Epithelial cell of prostate (primary cell): ENCODE measurements around the gene KCNE1.
"Not testable (repeated sequence)": the region's sequence is repeated elsewhere in the genome, so short reads cannot be mapped to it uniquely, and the experiment has no call there.

Experiments
- DNase-seq: peaks from one replicate; pipeline ENCODE4 v3.0.0-alpha.2; 2011; ENCODE audit warnings: low read depth, low spot score
- H3K27ac ChIP-seq: fragments of 450-650 bp; 2 replicates; pipeline ENCODE4 v1.5.1; 2017; ENCODE audit warnings: mild to moderate bottlenecking

The KCNE1 gene

DNA sequence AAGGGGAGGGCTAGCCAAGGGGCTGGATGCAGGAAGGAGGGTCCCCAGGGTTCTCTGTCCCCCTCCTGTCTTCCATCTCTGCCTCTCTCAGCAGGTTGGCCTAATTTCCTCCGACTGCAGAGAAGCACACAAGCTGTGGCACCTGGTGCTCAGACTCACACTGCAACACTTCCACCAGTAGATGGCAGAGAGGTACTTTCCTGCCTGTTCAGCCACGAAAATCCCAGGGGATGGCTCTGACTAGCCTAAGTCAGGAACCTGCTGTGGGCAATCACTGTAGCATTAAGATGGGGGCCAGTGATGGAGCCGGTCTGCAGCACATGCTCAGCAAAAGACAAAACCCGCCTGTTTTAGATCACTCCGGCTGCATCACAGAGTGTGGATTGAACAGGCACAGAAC, 82.3 kb downstream of the KCNE1 start:
- not testable (repeated sequence) for DNase-seq

DNA sequence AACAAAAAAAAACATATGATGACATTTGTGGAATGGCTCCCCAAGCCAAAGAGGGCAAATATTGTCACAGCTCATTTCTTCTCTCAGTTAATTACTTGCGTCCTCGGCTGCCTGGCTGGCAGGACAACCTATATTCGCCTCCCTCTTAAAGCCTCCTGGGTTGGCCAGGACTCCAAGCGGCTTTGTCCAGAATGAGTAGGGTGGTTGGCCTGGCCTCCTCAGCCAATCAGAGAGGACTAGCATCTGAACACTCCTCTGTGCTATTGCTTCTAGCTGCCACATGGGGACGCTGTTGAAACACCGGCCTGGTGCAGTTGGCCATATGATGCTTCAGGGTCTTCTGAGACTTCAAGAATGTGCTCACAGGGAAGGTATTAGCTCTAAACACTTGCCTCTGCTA, 83.6 kb downstream of the KCNE1 start:
- H3K27ac ChIP-seq, DNase-seq: not testable (repeated sequence)

More for the DNA sequence above, 82.3 kb downstream of the KCNE1 start:
- not testable (repeated sequence) for H3K27ac ChIP-seq

DNA sequence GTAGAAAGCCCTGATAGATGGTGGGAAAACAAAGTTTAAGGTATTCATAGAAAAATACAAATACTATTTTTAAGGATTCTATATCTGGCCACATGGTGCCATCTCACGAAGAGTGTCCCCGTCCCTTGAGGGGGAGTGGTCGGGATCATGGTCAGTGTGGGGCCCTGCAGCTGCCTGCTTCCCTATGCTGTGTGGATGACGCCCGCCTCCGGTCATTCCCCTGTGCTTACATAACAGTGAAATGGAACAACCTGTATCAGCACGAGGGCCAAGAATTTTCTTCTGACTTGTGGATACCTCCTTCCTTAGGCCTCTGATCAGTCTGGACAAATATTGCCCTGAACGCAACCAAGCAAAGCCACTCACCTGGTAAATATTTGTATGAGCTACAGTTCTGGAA, 84.7 kb downstream of the KCNE1 start:
- not testable (repeated sequence) for H3K27ac ChIP-seq, DNase-seq

DNA sequence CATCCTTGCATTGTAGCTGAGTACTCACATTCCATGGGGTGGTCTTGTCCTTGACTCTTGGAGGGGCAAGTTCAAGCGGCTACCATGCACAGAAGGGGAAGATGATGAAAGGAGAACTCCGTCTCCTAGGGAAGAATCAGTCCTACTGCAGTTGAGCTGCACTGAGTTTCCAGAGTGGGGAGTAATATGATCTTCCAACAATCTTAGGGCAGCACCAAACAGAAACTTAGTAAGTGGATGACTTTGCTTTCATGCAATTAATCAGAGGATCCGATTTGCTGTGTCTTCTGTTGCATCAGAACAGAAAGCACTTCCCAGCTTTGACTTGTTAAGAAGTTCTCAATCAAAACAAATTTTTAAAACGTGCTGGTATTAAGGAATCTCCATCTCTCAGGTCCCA, 88.2 kb downstream of the KCNE1 start, which contains the start of gene SMIM34:
Gene SMIM34 (minus strand): TSS at position 147 of the 400 bp plus-strand sequence. CDS start 112 bp downstream, at position 35.
- DNase-seq: not testable (repeated sequence)

GRCh38 chr21:34417448-34418077, 94.4 kb downstream of the KCNE1 start:
- not testable (repeated sequence) for DNase-seq, H3K27ac ChIP-seq

More for the DNA sequence above, 88.2 kb downstream of the KCNE1 start, which contains the start of gene SMIM34:
- not testable (repeated sequence) for H3K27ac ChIP-seq

DNA sequence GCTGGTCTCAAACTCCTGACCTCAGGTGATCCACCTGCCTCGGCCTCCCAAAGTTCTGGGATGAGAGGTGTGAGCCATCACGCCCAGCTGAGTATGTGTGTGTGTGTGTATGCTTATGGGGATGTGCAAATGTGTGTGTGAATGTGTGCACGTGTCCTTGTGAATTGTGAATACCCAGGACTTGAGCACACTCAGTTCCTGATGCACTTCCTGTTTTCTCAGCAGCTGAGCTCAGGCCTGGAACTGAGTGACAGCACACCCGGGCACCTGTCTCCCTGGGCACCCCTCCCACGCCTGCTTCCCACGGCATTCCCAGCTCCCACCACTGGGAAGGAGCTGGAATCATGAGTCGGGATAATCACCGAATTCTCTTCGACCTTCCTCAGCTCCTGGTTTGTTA, 104.7 kb downstream of the KCNE1 start:
- not testable (repeated sequence) for DNase-seq, H3K27ac ChIP-seq

DNA sequence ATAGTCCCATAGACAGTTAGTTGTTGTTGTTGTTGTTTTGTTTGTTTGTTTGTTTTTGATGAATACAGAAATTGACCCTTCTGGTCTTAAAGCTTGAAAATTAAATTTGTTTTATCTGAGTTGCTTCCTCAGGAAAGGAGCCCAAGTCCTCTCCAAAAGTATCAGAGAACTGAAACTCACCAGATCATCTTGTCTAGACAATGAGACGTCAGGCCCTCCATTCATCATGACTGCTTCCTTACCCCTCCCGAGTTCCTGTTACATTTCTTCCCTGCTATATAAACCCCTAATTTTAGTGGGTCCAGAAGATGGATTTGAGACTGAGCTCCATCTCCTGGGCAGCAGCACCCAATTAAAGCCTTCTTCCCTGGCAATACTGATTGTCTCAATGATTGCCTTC, 105.3 kb downstream of the KCNE1 start:
- not testable (repeated sequence) for H3K27ac ChIP-seq, DNase-seq

GRCh38 chr21:34406102-34406501, 105.9 kb downstream of the KCNE1 start:
- H3K27ac ChIP-seq, DNase-seq: not testable (repeated sequence)

GRCh38 chr21:34405686-34406085, 106.3 kb downstream of the KCNE1 start:
- not testable (repeated sequence) for H3K27ac ChIP-seq, DNase-seq

DNA sequence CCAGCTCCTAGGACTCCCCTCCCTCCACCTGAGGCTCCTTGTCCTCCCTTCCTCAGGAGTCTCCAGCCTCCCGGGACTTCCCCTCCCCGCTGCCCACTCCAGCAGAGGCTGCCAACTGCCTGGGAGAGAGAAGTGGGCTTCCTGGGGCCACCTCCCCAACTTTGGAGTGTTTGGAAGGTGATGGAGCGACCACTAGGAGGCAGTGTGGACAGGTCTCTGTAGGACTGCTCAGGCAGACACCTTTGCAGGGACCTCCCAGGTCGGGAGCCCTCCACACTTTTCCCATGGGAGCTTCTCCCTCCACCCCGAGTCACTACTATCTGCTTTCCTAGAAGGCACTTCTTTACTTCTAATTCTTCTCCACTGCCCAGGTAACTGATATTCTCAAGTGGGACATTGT, 107.3 kb downstream of the KCNE1 start:
- not testable (repeated sequence) for H3K27ac ChIP-seq, DNase-seq

- H3K27ac ChIP-seq, DNase-seq: not testable (repeated sequence)
These were observed 111.5 kb downstream of the KCNE1 start for GRCh38 chr21:34400522-34400921.
